ENCODE data around the gene CHMP5. TPM values are rescaled to one million over a fixed set of nuclear protein-coding genes. Genes with fewer than 3 reads are reported as not detected.

Gene CHMP5
- total RNA-seq, 2 experiments from 2014 or later = 31.2 to 50.1 TPM

DNA sequence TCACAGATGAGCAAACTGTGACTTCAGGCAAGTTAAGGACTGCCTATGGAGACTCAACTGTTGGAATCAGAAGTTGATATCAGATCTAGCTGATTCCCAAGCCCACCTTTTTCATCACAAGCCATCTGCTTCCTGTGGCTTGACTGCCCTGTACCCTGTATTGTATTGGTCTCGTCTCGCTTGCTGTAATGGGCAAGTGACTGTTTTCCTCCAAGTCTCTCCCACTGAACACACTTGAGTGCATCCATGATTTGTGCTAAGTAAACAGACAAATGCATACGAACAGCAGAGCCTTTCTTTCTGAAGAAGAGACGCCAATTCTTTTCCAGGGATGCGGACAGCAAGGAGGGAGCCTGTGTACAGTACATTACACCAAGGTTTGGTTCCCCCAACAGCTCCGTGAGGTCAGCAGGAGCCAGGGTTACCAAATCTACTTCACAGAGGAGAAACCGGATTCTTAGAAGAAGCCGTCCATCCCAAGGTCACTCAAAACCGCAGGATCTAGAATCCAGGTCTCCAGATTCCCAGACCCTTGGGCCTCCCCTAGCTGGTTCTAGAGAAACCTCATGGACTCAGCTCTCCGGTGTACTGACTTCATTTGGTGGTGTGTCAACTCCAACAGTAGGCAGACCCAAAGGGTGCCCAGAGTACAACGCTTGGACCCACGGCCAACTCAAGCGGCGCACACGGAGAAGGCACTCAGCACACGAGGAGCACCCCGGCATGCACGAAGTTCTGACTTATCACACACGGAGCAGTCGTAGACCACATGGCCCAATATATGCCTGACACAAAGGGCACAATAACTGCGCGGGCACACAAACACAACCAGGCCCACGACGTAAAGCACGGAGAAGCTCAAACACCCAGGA is 1.5 kb upstream of the CHMP5 start:
- peaks cover 12% of the 10 kb centered on the region for H3K4me1 ChIP-seq (ENCODE audit: insufficient read depth, low read length, poor library complexity, severe bottlenecking)
- peak overlapping the region; percentile 98 for H3K4me2 ChIP-seq (ENCODE audit: low read length)
- no peaks in the 10 kb centered on the region for H3K9me2 ChIP-seq (ENCODE audit: insufficient read depth, low read length)
- ChIA-PET CTCF (ENCODE audit: unreplicated experiment) (interaction anchor here (0.6 kb wide), 1 partner anchor 12 kb away, joined by 3 read pairs; no protein-coding TSS in a partner anchor), POLR2A (interaction anchor here (0.9 to 1.7 kb wide), 5 partner anchors 10 to 239 kb away, joined by 3 to 5 read pairs (median 4); partner anchors contain the start of genes DNAJA1 and NFX1)
- no peak for TF ChIP-seq EZH2phosphoT487 (IDR thresholded peaks at IDR 0.05; ENCODE audit: borderline replicate concordance, low read depth, low read length)
- H2AFZ ChIP-seq (ENCODE audit: low read length) = peak overlapping the region; percentile 47; the same call in 1 of the 2 replicates
- peak overlapping the region; percentile 77 for H3K4me3 ChIP-seq (ENCODE audit: low read depth, low read length, poor library complexity, severe bottlenecking)
- peaks cover 68% of the 10 kb centered on the region for H3K36me3 ChIP-seq (ENCODE audit: insufficient read depth, low read length)
- no TSS peak for BruUV-seq (replicated peaks)
- H3K9me3 ChIP-seq (ENCODE audit: low read length) = no peaks in the 10 kb centered on the region
- DNase-seq (ENCODE audit: low spot score) = peak; percentile 43
- peaks cover 33% of the 10 kb centered on the region for H3K79me2 ChIP-seq (ENCODE audit: insufficient read depth, low read depth, low read length)
- H4K20me1 ChIP-seq (ENCODE audit: insufficient read depth, low read length) = no peaks in the 10 kb centered on the region
- intact Hi-C loops (cut with micrococcal nuclease; ENCODE audit: unreplicated experiment) = loop anchor here (1.0 kb wide), 2 partner anchors 27 to 34 kb away; partner anchors contain the start of gene NFX1
- peak overlapping the region; percentile 32 for H3K27ac ChIP-seq (ENCODE audit: low read depth, low read length, poor library complexity, severe bottlenecking)

DNA sequence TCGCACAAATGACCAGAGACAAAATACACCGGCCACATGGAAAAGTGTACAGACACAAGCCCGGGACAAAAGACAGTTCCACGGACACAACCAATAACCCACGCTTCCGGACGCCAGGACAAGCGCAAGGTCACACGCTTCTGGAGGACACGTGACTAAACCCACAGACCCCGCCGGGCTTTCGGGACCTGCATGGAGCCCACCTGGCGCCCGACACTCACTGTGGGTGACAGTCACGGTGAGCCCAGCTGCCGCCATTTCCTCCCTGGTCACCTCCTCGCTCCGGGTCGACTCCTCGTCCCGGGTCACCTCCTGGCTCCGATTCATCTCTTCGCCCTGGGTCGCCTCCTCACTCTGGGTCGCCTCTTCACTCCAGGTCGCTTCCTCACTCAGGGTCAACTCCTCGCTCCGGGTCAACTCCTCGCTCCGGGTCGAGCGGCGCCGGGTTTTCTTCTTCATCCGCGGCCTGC is 811 bp upstream of the CHMP5 start:
- ChIA-PET CTCF (ENCODE audit: unreplicated experiment) (no interaction called here), POLR2A (interaction anchor here (0.9 to 1.7 kb wide), 4 partner anchors 16 to 239 kb away, joined by 3 to 5 read pairs (median 4); partner anchors contain the start of genes DNAJA1 and NFX1)
- Histone ChIP-seq H3K27ac (ENCODE audit: low read depth, low read length, poor library complexity, severe bottlenecking) (peak overlapping the region; percentile 32), H3K9me3 (ENCODE audit: low read length) (no peaks in the 10 kb centered on the region), H3K9me2 (ENCODE audit: insufficient read depth, low read length) (no peaks in the 10 kb centered on the region), H2AFZ (ENCODE audit: low read length) (peak overlapping the region; percentile 47; the same call in 1 of the 2 replicates), H3K4me1 (ENCODE audit: insufficient read depth, low read length, poor library complexity, severe bottlenecking) (peaks cover 12% of the 10 kb centered on the region), H3K4me2 (ENCODE audit: low read length) (peak overlapping the region; percentile 98), H3K36me3 (ENCODE audit: insufficient read depth, low read length) (peaks cover 68% of the 10 kb centered on the region), H4K20me1 (ENCODE audit: insufficient read depth, low read length) (no peaks in the 10 kb centered on the region), H3K4me3 (ENCODE audit: low read depth, low read length, poor library complexity, severe bottlenecking) (peak overlapping the region; percentile 77), H3K79me2 (ENCODE audit: insufficient read depth, low read depth, low read length) (peaks cover 33% of the 10 kb centered on the region)
- intact Hi-C loops (cut with micrococcal nuclease; ENCODE audit: unreplicated experiment) = loop anchor here (1.0 kb wide), 2 partner anchors 26 to 33 kb away; partner anchors contain the start of gene NFX1
- TF ChIP-seq EZH2phosphoT487 (IDR thresholded peaks at IDR 0.05; ENCODE audit: borderline replicate concordance, low read depth, low read length) = no peak
- TF ChIP-seq, protein P1, sequence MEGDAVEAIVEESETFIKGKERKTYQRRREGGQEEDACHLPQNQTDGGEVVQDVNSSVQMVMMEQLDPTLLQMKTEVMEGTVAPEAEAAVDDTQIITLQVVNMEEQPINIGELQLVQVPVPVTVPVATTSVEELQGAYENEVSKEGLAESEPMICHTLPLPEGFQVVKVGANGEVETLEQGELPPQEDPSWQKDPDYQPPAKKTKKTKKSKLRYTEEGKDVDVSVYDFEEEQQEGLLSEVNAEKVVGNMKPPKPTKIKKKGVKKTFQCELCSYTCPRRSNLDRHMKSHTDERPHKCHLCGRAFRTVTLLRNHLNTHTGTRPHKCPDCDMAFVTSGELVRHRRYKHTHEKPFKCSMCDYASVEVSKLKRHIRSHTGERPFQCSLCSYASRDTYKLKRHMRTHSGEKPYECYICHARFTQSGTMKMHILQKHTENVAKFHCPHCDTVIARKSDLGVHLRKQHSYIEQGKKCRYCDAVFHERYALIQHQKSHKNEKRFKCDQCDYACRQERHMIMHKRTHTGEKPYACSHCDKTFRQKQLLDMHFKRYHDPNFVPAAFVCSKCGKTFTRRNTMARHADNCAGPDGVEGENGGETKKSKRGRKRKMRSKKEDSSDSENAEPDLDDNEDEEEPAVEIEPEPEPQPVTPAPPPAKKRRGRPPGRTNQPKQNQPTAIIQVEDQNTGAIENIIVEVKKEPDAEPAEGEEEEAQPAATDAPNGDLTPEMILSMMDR (conservative IDR thresholded peaks at IDR 0.05; ENCODE audit: low read length) = no peak
- peak; percentile 73 for DNase-seq (ENCODE audit: low spot score)
- no TSS peak for BruUV-seq (replicated peaks)

DNA sequence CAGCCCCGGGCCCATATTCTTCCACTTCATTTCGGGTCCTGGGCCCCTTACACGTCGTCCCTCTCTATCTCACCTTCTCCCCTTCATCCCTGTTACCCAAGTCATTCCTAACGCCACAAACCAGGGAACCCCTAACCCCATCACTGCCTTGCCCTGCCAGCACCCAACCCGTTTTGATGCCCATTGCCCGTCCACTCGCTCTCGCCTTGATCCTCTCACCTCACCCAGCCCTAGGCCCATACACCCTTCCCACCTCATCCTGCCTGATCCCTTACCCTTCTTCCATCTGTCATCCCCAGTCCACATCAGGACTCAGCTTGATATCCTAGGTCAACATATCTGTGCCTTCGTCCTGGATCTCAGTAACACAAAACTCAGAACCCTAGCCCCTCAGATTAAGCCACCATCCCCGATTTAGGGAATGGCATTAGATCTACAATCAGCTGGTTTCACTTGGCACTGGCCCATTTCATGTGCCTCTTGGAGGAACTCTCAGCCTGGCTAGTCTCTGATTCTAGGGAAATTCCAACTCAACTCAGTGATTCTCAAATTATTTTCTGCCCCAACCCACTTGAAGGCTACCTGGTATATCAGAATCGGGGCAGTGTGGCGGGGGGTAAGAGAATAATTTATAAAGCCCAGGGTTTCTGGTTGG is 489 bp downstream of the CHMP5 start:
- BruUV-seq (replicated peaks) = TSS peak; percentile 70
- Histone ChIP-seq H3K79me2 (ENCODE audit: insufficient read depth, low read depth, low read length) (peaks cover 33% of the 10 kb centered on the region), H3K9me2 (ENCODE audit: insufficient read depth, low read length) (no peaks in the 10 kb centered on the region), H3K27ac (ENCODE audit: low read depth, low read length, poor library complexity, severe bottlenecking) (no peak overlapping the region), H3K4me1 (ENCODE audit: insufficient read depth, low read length, poor library complexity, severe bottlenecking) (peaks cover 12% of the 10 kb centered on the region), H4K20me1 (ENCODE audit: insufficient read depth, low read length) (no peaks in the 10 kb centered on the region), H3K4me2 (ENCODE audit: low read length) (peak overlapping the region; percentile 81), H3K36me3 (ENCODE audit: insufficient read depth, low read length) (peaks cover 64% of the 10 kb centered on the region), H2AFZ (ENCODE audit: low read length) (no peak overlapping the region), H3K4me3 (ENCODE audit: low read depth, low read length, poor library complexity, severe bottlenecking) (peak overlapping the region; percentile 77), H3K9me3 (ENCODE audit: low read length) (no peaks in the 10 kb centered on the region)
- POLR2A ChIA-PET = interaction anchor here (1.4 kb wide), 1 partner anchor 33 kb away, joined by 3 read pairs; no protein-coding TSS in a partner anchor
- CTCF ChIA-PET (ENCODE audit: unreplicated experiment) = no interaction called here
- TF ChIP-seq EZH2phosphoT487 (IDR thresholded peaks at IDR 0.05; ENCODE audit: borderline replicate concordance, low read depth, low read length) = no peak
- TF ChIP-seq, protein P1 (conservative IDR thresholded peaks at IDR 0.05; ENCODE audit: low read length) = no peak
- DNase-seq (ENCODE audit: low spot score) = no peak
- intact Hi-C loops (cut with micrococcal nuclease; ENCODE audit: unreplicated experiment) = no loop called here
